GM21367 (cell line): Measurements from ENCODE around the gene SLC49A4.

Experiments used
- ATAC-seq: cut with Tn5 transposase; IDR thresholded peaks from one replicate; pipeline ENCODE4 v1.9.1; 2021; ENCODE audit not compliant: unreplicated experiment

SLC49A4 gene

DNA sequence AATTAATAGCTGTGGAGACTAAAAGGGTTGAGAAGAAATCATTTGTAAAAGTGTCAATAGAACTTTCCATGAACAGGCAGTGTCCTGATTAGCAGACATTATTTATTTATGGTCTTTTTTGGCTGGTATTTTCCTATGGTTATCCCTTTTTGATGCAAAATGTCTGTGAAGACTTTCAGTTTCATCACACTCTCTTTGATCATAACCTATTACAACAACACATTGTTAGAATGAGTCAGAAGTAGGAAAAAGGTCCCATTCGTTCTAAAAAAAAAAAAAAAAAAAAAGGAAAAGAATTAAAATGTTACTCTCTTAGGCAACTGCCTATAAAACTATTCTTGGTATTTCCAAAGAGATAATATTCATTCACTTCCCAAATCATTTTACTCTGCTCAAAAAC is 62.1 kb downstream of the SLC49A4 start:
- no peak for ATAC-seq

DNA sequence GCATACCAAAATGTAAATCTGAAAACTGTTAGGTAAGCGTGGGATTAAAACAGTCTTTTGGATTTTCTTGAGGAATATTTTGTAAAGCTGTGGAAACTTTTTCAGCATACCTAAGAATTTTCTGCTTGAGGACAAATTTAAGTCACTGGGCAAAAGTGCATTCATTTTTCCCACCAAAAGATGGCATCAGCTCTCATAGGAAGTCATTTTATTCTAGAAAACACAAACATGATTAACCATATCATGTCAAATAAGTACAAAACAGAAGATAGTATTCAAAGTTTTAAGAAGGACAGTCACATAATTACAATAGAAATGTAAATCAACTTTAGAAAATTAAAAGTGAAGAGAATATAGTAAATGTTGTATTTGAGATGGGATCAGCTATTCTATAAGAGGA is 63.5 kb downstream of the SLC49A4 start:
- ATAC-seq, result no peak

DNA sequence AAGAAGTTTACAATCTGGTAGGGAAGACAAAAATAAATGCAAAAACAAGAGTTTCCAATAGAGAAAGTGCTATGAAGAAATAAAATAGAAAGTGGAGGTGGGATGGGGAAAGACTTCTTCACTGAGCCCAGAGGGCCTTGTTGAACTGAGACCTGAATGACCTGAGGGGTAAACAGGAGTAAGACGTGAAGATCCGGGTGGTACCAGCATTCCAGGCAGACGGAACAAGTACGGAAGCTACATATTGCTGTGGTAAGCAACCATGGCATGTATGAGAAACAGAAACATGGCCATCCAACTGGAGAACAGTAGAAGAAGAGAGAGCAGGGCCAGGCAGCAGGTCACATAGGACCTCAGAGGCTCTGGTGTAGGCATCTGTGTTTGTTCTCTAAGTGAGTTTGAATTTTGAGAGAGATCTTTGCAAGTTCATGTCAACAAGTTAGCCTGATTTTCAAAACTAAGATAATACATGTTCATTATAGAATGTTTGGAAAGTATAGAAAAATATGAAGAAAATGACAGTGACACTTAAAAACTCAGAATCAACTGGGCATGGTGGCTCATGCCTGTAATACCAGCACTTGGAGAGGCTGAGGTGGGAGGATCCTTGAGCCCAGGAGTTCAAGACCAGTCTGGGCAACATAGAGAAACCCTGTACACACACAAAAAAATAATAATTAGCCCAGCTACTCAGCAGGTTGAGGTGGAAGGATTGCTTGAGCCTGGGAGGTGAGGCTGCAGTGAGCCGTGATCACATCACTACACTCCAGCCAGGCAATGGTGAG is 64.3 kb downstream of the SLC49A4 start:
- no peak for ATAC-seq

DNA sequence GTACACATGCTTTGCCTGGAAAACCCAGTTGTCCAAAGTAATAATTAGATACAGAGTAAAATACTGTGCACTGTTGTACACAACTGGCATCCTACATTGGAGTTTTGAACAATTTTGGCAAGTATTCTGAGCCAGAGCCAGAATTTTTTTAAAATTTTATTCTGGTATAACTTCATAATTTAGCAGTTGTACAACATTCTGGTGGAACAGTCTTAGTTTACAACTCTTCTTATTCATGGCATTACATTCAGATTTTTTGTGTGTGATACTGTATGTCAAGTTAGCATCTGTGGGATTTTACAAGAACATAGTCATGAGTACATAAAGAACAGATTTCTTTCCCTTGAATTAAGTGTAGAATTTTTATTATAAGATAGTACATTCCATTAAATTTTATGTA is 67.5 kb downstream of the SLC49A4 start:
- ATAC-seq, result no peak

DNA sequence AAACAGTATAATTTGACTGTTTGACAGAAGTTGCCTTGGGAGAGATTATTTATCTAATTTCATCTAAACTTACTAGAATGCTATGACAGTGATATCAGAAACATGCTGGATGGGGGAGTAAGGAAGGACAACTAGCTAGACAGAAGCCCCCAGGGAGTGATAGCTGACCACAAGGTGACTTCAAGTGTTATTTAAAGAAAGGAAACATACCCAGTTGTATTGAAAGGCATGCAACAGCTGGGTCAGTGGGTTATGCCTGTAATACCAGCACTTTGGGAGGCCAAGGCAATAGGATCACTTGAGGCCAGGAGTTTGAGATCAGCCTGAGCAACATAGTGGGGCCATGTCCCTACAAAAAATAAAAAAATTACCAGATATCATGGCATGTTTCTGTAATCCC is 69.6 kb downstream of the SLC49A4 start:
- ATAC-seq, result no peak

DNA sequence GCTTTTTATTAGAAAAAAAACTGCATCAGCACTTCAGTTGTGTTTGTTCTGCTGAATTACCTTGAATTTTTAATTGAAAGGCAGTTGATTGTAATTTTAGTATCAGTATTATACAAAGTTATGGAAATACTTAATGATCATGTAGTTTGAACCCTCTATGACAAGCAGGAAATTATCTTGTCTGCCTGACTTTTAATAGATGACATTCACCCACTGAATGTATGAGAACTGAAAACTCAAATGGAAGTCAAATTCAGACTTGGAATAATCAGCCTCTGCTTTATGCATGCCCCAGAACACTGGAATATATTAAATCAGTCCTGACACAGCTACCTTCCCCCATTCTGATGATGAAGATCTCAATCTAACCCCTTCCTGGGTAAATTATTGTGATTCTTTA is 73.5 kb downstream of the SLC49A4 start:
- no peak for ATAC-seq

DNA sequence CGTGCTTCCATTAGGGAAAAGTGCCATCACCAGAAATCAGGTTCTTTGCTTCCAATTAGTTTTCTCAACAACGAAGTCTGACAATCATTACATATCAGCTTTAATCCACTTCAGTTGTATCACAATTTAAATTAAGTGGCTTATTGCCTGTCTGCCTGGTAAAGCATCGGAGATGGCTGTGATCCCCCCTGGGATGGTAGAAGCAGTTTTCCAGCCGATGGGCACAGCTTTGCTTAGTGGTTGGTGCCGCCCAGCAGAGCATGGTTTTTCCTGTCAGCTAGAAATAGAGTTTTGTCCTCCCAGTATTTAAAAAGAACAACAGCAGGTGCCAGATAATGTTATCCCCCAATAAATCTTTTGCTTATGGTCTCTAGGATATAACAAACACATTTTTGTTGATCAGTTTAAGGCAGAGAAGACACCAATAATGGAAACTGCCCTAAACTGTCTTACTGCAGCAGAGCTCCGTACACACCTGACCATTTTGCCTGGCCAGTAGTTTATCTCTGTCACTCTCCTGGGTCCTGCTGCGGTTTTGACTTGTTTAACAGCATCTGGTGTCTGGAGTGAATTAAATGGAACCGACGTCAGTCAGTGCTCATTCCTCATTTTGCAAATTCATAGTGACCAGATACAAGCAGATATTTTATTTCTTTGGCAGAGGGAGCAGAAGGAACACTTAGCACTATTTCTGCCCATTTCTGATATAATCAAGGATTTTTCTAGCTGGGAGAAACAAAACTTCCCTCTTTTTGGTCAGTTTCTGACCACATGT is 79.1 kb downstream of the SLC49A4 start:
- ATAC-seq, result no peak

DNA sequence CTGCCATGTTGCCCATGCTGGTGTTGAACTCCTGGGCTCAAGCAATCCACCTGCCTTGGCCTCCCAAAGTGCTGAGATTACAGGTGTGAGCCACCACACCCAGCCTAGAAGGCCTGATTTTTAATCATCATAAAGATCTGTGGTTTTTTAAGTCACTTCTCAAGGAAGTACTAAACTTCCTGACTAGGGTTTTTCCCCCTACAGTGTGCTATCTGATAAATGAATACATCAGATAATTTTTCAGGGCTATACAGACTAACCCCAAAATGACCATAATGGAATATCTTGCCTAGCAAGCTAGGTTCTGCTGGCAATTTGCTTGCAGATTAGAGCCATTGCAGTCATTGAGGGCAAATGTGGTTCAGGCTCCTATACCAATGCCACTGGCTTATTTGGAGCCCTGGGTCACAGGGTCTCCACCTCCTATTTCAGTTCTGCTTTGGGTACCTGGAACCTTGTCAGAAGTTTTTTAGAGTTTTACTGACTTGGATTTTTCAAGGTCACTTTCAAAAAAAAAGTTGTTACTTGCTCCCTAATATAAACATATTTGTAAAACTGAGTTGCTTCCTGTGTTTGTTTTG is 80.8 kb downstream of the SLC49A4 start:
- ATAC-seq, result no peak

DNA sequence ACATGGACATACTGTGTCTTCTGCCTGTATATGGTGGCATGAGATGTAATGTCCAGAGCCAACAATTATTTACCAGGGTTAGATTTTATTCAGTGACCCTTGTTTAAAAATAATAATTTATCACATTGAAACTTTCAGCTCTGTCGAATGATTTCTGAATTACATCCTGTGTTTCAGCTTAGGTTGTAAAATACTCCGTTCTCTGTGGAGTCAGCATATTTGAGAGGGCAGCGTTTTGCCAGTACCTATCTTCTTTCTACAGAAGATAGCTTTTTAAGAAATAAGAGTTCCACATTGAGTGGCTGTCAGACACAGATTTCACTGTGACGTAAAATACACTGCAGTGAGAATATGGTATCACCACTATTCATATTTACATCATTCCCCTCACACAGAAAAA is 85.3 kb downstream of the SLC49A4 start:
- ATAC-seq, result no peak

DNA sequence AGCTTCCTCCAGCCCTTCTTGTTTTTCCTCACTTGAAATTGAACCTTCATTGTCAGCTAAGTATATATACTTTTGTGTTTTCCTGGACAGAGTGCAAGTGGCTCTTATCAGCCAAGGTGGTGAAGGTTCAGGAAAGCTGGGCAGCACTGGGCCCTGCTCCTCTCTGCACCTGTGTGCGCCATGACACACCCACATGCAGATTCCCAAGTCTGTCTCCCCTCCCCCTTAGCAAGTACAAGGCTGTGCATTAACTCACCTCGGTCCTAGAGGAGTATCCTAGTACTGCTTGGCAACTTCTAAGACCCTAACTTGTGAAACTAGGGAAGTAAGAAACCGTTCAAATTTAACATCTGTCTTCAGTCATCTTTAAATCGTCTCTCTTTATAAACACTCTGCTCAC is 85.8 kb downstream of the SLC49A4 start:
- no peak for ATAC-seq

DNA sequence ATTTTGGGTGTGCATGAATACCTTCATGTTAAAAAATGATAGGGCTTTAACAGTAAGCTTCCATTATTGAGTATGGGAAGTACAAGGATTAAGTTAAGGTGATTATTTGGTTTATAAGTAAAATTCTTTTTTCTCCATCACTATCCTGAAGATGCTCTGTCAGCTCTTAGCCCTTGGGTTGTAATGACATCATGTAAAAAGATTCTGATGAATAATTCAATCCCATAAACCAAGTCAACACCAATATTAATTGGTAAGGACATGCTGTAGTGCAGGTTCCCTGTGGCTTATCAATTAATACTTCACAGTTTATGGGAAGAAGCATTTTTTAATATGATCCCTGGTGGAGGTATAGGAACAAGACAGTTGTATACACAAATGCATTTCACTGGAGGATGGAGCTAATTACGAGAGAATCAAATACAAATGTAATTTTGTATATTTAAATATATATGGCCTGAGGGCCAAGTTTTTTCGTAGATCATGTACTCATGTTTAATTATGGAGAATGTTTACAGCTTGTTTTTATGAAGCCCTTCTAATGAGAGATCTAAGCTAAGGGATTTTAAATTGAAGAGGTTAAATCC is 87.6 kb downstream of the SLC49A4 start:
- no peak for ATAC-seq

DNA sequence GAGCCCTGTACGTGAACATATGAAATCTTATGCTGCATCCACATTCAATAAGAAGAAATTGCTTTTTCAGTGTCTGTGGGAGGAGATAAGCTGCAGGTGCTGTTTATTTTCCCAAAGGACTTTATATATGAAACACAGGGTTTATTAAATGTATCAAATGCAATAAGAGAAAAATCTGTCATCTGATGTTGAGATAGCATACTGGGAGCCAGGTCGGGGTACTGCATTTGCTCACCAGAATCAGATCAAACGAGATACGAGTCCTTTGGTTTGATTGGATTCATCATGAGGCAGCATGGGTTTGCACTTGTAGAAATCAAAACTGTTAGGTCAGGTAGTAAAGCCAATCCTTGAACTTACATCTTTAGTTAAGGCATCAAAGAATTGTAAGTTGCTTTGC is 91.4 kb downstream of the SLC49A4 start:
- ATAC-seq, result no peak

DNA sequence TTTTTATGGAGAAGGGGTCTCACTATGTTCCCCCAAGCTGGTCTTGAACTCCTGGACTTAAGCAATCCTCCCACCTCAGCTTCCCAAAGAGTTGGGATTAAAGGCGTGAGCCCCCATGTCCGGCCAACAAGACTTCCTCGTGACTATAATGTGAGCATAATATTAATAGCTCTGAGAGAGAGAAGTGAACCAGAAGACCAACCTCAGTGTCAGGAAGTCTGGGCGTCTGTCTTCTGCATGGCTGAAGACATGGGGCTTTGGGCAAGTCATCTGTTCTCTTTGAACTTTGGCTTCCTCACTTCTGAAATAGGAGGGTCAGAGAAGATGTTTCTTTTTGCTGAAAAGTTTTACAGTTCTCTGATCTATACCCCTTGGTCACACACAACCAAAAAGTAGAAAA is 92.1 kb downstream of the SLC49A4 start:
- ATAC-seq, result no peak

DNA sequence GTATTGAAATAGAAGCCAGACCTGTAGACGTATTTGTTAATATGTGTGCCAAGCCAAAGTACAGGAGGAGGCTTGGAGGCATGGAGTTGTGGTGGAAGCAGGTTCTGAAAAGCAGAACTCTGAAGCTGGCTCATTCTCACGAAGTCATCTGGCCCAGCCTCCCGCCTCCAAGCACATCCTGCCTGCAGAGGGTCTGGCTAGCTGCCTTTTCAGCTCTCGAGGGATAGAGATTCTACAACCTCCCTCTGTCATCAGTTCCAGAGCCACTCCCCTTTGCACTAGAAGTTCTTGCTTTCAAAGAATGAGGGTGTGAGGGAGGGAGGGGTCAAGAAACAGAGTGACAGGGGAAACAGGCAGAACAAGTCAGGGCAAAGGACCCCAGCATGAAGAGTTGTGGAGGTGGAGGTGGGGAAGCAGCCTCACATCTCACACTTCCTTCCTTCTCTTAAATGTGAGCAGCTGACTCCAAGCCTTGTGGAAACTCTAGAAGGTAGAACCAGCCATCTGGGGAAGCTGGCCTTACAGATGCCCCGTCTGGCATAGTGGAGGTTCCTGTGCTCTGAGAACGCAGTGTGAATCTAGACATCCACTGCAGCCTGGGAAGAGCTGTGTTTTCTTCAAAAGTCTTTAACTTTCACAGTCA is 95.3 kb downstream of the SLC49A4 start:
- no peak for ATAC-seq

DNA sequence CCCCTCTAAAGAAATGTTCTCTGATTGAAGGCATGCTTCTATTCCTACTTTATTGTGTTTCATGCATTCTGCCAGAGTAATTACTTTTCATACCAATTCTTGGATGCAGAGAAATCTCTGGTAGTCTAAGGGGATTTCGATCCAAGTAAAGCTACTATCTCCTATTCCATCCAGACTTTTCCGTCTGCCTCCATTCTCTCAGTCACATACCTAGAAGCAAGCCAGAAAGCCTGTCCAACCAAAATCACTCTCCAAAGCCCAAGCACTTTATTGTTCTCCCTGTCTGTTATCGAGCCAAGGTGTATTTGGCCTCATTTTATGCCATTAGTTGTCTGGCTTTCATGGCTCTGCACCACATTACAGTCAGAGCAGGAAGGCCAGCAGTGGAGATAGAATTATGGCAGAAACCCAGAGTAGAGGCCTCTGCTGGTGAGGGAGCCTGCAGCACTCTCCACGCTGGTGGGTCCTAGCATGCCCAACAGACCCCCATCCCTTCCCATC is 95.9 kb downstream of the SLC49A4 start:
- ATAC-seq, result no peak

DNA sequence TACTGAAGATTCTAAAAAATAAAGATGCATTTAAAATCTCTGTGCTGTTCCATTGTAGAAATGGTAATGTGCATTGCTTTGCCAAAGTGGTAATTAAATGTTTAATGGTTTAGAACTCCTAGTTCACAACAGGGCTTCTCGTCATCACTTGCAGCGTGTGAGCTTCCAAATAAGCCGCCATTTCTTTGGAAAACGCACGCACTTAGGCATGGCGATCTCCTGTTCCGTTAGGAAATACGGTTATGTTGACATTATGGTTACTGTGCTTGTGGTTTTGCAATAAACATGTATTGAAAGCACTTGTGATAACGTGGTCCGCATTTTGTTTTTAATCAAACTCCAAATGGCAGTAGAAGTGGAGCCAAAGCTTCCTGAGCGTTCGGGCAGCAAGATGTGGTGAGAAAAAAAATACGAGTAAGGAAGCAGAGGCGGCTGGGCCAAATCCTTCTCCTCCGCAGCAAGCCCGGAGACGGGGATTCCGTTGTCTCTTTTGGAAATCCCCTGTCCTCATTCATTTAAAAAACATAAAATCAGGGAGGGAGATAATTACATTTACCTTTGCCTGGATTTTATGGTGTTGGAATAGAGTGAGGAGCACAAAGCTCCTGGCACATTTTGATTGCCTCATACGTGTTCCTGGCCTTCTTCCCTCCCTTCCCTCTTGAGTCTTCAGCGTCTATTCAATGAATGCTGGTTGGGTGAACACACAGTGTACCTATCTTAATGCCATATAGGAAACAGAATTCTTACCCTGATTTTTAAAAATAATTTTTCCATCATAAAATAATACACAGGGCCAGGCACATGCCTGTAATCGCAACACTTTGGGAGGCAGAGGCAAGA is 97.5 kb downstream of the SLC49A4 start:
- no peak for ATAC-seq

DNA sequence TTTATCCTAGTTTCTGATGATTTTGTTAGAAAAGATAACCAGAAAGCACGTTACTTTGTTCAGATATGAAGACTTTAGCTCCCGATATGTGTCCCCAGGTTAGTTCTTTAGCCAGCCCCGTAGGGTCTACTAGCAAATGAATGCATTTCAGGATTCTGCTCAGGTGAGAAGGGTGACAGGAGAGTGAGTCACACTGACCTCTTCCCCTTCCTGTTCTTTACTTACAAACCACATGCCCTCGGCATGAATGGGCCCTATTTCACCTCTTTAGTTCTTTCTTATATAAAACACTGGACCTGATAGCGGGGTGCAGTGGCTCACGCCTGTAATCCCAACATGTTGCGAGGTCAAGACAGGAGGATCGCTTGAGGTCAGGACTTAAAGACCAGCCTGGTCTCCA is 98.4 kb downstream of the SLC49A4 start:
- ATAC-seq, result no peak

DNA sequence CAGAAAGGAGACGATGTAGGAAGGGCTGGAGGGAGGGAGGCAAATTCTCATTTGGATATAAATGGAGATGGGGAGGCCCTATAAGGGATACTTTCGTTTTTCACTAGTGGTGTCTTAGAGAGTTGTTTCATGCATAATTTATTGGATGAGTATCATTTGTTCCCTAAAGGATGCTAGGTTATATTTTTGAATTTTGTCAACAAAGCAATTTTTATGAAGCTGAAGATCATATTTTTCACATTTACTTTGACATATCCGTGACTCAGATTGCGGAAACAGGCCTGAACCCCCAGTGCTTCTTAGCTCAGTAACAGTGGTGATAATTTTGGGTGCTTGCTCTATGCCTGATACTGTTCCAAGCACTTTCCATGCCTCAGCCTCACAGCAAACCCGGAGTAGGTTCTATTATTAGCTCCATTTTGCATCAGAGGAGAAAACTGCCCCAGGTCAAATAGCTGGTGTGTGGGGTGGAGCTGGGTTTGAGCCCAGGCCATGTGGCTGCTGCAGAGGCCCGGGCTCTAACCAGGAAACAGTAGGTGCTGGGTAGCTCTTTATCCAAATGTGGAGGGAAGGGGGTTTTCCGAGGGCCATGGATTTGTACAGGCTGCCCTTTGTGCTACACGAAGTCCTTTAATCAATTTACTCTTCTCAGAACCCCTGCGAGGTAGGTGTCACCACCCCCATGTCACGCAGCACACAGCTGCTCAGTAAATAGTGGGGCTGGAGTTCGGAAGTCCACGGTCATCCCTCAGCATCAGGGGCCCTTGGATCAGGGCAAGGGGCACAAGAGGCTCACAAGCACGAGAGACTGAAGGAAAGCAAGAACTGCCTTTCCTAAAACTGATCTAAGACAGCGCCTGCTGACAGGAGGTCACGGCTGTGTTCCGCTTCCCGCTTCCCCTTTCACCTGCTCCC is 99.1 kb downstream of the SLC49A4 start:
- ATAC-seq, result no peak

DNA sequence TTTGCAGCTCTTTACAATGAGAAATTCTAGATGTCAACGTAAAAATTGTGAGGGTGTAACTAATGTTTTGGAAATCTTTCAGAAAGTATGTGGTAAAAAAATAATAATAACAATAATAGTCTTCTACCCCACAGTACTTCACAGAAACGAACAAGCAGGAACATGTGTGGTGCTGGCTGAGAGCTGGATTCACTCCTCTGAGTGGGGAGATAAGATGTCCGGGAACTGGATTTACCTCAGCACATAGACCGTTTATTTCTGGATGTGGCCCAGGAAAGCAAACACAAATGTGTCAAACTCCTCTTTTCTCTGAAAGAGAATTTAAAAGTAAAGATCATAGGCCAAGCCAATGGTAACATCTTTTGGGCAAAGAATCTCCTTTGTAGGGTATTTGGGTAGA is 103.4 kb downstream of the SLC49A4 start:
- ATAC-seq, result no peak
